ENCODE results near the gene SDC4.

SDC4 gene

DNA sequence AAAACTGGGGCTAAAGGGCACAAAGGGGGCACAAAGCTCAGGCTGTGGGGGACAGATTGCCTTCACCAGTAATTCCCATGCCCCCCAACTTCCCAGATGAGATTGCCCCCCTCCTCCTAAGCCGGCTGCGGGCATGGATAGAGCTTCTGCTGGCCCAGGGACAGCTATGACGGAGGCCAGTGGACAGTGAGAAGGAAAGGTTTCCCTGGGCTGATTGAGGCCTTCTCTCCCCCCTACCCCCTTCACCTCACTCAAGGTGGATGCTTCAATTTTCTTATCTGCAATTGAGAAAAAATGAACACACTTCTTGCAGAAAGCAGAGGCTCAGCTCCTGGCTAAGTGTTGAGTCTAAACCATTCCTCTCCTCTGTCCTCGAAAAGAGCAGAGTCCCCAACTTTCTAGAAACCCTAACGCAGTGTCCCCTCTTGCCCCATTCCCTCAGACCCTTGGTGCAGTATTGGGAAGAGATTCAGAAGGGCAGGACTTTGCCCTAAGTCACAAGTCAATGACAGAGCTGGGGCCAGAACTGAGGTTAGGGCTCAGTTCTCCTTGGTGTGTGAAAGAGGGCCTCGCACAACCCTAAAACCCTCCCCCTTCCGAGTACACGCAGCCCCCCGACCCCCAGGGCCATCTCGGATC, 808 bp downstream of the SDC4 start:
- no peak for DNase-seq (ENCODE audit: extremely low read depth, low read depth)
- TF ChIP-seq, protein P1, sequence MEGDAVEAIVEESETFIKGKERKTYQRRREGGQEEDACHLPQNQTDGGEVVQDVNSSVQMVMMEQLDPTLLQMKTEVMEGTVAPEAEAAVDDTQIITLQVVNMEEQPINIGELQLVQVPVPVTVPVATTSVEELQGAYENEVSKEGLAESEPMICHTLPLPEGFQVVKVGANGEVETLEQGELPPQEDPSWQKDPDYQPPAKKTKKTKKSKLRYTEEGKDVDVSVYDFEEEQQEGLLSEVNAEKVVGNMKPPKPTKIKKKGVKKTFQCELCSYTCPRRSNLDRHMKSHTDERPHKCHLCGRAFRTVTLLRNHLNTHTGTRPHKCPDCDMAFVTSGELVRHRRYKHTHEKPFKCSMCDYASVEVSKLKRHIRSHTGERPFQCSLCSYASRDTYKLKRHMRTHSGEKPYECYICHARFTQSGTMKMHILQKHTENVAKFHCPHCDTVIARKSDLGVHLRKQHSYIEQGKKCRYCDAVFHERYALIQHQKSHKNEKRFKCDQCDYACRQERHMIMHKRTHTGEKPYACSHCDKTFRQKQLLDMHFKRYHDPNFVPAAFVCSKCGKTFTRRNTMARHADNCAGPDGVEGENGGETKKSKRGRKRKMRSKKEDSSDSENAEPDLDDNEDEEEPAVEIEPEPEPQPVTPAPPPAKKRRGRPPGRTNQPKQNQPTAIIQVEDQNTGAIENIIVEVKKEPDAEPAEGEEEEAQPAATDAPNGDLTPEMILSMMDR (IDR thresholded peaks at IDR 0.05; ENCODE audit: low read depth, low read length), result no peak

DNA sequence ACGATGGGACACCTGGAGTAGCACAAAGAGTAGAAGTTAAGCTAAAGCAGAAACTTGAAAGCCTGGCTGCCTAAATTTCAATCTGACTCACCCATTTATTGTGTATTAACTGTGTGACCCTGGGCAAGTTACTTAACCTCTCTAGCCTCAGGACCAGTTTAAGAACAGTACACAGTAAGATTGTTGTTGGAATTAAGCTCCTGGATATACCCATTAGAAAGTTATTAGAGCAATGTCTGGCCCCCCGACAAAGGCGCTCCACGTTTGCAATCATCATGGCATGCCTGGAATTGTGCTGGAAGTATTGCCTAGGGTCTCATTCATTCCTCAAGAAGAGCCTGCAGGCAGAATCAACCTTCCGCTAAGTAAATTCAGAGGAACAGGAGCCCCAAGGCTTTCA, 1.4 kb downstream of the SDC4 start:
- DNase-seq (ENCODE audit: extremely low read depth, low read depth), result no peak
- TF ChIP-seq, protein P1 (IDR thresholded peaks at IDR 0.05; ENCODE audit: low read depth, low read length), result no peak

DNA sequence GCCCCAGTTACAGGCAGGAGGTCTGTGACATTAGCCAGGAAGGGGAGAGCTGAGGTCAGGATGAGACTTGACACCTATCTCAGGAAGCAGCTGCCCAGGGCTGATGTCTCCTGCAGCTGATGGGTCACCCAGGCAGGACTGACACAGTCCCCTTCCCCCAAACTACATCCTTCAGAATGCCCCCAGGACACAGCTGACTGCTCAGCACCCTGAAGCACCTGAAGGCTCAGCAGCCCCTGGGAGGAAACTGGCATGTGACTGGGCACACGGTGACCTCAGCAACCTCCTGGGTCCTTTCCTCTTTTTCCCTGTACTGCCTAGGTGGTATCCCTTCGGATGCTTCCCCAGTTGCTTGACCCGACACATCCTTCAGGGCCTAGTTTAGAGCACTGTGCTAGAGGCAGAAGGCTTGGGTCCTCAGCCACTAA, 1.9 kb downstream of the SDC4 start:
- TF ChIP-seq, protein P1 (IDR thresholded peaks at IDR 0.05; ENCODE audit: low read depth, low read length), result no peak
- no peak for DNase-seq (ENCODE audit: extremely low read depth, low read depth)

DNA sequence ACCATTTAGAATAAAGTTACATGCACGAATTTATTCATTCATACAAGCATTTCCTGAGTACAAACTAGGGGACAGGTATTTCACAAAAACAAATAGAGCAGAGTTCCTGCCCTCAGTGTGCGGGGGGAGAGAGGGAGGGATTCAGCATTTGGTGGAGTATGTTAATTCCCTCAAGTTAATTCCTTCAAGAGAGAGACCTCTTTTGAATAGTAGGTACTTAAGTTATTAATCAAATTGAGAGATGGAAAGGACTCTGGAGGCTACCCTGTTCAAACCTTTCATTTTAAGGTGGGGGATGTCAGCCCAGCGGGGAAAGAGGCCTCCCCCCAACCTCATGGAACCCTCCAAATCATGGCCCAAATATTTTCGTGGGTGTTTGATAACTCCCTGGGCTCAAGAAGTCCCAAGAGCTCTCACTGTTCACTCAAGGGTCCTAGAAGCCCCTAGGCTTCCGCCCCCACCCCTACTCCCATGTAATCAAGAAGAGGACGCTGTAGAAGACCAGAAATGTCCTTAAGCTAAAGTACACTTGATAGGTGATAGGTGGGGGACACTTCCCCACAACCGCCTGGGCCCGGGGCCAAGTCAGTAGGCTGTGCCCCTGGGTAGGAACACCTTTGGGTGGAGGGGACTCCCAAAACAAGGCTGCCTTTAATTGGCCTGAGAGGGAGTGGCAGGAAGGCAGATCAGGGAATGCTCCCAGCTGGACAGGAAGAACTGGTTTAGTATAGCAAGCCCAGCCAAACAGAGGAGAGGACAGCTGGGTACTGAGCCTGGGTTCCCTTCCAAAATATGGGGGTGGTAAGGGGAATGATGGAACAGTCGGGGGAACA, 2.9 kb downstream of the SDC4 start:
- no peak for DNase-seq (ENCODE audit: extremely low read depth, low read depth)
- TF ChIP-seq, protein P1 (IDR thresholded peaks at IDR 0.05; ENCODE audit: low read depth, low read length), result no peak

DNA sequence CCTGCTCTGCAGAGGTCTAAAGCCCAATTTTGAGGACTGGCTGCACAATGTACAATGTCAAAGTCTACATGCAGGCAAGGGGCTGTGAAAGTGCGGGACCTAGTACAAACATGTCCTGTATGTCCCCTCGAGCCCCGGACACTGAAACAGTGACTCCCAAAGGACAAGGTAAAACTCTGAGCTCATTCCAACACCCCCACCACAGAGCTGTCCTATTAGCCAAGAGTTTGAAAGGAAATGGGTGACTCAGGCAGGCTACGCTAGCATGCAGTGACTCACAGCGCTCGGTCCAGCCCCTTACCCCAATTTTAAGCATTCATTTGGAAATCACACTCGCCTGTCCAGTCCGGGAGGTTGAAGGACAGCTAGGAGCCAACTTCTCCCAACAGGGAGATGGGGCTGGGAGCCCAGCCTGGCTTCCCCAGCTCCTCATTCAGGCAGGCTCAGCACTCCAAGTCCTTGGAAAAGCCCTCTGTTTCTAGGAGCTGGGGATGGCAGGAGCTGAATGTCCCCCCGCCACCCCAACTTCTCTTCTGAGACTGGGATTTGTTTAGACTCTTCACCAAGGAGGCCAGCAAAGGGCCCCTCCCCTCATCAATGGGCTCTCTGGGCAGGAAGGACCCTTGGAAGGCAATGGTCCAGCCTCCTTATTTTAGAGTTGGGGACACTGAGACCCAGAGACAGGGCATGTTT, 3.9 kb downstream of the SDC4 start:
- TF ChIP-seq, protein P1 (IDR thresholded peaks at IDR 0.05; ENCODE audit: low read depth, low read length), result no peak
- peak; percentile 63 for DNase-seq (ENCODE audit: extremely low read depth, low read depth)

DNA sequence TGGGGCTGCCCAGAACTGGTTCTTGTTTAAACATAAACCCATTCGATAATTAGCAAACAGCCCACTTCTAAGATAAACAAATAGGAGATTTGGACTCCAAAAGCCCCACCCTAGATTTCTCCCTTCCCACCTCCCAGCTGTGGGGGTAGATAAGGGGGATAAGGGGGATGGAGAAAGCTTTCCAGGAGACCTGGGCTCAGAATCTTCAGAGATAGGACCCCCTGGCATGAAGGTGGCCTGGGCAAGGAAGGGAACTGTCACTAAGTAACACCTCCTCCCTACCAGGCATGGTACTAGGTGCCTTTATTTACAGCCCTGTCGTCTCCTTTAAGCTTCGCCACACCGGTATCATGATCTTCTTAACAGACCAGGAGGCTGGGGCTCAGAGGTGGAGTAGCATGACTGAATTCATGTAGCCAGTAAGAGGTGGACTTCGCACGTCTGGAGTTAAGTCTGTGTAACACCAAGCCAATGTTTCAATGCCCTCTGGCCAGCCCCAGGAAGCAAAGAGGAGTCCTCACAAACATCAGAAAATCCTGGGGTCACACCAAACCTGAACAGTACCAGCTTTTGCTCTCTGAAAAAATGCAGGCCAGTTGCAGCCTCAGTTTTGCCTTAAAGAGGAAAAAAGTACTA, 4.6 kb downstream of the SDC4 start:
- TF ChIP-seq, protein P1 (IDR thresholded peaks at IDR 0.05; ENCODE audit: low read depth, low read length), result no peak
- DNase-seq (ENCODE audit: extremely low read depth, low read depth), result no peak

Measured in AG09319 (cell line).